Measurements from ENCODE around the gene DBF4. TPM values are rescaled to one million over a fixed set of nuclear protein-coding genes. Genes with fewer than 3 reads are reported as not detected.
A peak's percentile ranks its signal among the peaks of the same experiment; 100 is the strongest.

Gene DBF4
- total RNA-seq, 1 experiment from 2014 or later = 37.5 TPM

DNA sequence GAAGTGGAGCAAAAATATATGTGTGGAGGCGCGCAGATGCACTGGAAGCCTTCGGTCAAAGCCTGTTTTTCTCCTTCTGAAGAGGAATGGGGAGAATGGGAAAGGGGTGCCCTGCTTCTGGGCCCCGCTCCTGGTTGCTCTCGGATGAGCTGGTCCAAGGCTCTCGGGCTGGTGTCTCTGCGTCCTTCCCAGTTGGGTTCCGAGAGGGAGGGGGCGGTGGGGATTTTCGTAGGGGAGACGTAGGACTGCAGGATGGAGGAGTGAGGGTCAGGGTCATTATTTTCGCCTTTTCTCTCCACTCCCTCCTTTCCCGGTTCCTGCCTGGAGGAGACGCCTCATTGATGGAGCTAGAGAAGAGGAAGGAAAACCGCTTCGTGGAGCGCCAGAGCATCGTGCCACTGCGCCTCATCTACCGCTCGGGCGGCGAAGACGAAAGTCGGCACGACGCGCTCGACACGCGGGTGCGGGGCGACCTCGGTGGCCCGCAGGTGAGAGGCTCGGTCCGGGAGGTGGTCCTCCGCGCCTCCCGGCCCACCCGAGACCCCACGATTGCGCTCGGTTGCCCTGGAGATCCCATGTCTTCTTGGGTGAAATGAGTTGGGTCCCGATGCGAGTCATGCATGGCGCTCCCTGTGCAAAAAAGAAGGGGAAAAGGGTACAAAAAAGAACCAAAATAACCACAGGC is 58.5 kb downstream of the DBF4 start:
- ChIA-PET CTCF (interaction anchor here (0.5 kb wide), 1 partner anchor 235 kb away, joined by 3 read pairs; no protein-coding TSS in a partner anchor), POLR2A (ENCODE audit: unreplicated experiment) (no interaction called here)
- TF ChIP-seq EZH2phosphoT487 (IDR thresholded peaks at IDR 0.05; ENCODE audit: borderline replicate concordance, low read length) = no peak
- TF ChIP-seq EZH2 (IDR thresholded peaks at IDR 0.05; ENCODE audit: low read length, unreplicated experiment) = no peak
- TF ChIP-seq, protein P1, sequence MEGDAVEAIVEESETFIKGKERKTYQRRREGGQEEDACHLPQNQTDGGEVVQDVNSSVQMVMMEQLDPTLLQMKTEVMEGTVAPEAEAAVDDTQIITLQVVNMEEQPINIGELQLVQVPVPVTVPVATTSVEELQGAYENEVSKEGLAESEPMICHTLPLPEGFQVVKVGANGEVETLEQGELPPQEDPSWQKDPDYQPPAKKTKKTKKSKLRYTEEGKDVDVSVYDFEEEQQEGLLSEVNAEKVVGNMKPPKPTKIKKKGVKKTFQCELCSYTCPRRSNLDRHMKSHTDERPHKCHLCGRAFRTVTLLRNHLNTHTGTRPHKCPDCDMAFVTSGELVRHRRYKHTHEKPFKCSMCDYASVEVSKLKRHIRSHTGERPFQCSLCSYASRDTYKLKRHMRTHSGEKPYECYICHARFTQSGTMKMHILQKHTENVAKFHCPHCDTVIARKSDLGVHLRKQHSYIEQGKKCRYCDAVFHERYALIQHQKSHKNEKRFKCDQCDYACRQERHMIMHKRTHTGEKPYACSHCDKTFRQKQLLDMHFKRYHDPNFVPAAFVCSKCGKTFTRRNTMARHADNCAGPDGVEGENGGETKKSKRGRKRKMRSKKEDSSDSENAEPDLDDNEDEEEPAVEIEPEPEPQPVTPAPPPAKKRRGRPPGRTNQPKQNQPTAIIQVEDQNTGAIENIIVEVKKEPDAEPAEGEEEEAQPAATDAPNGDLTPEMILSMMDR (conservative IDR thresholded peaks at IDR 0.05; ENCODE audit: low read depth, low read length) = no peak
- no peaks in the 10 kb centered on the region for H4K20me1 ChIP-seq (ENCODE audit: low read length)
- ATAC-seq (0 out of 2 replicates have a peak, but pooled peaks have one; percentile 3), DNase-seq (no peak)
- H3K9me3 ChIP-seq (ENCODE audit: low read length) = no peaks in the 10 kb centered on the region
- H3K4me2 ChIP-seq (ENCODE audit: low read length) = peak overlapping the region; percentile 98
- no peaks in the 10 kb centered on the region for H3K36me3 ChIP-seq (ENCODE audit: low read depth, low read length)
- no peaks in the 10 kb centered on the region for H3F3A ChIP-seq (ENCODE audit: low read length, unreplicated experiment)
- H3K4me3 ChIP-seq (ENCODE audit: low read length) = peak overlapping the region; percentile 86
- H3K79me2 ChIP-seq (ENCODE audit: low read length) = no peaks in the 10 kb centered on the region
- BruUV-seq (replicated peaks) = no TSS peak
- intact Hi-C loops (cut with micrococcal nuclease) = no loop called here
- peak overlapping the region; percentile 92 for H2AFZ ChIP-seq (ENCODE audit: low read length)
- H3K9me2 ChIP-seq (replicated peaks; ENCODE audit: low read length) = no peaks in the 10 kb centered on the region
- peak overlapping the region; percentile 39 for H3K9ac ChIP-seq (ENCODE audit: low read length)
- H3K4me1 ChIP-seq (ENCODE audit: insufficient read depth, low read length) = 0 out of 2 replicates have a peak, but pooled peaks cover 3% of the 10 kb centered on the region
- H3K27me3 ChIP-seq (ENCODE audit: low read length) = no peaks in the 10 kb centered on the region
- no peak overlapping the region for H3K27ac ChIP-seq (ENCODE audit: low read length)

DNA sequence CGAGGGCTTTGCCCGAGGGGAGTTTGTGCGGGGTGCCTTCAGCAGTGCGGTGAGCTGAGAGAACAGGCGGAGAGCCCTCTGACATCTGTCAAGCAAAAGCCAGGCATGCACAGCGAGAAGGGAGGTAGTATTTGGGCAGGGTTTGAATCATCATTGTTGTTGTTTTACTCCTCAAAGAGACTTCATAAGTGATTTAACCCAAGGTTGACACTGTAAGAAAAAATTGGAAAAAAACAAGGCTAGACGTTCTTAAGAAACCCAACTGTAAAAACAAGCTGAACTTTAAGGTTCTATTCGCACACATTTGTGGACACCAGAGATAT is 59.1 kb downstream of the DBF4 start:
- BruUV-seq (replicated peaks) = no TSS peak
- ATAC-seq = no peak
- H3K36me3 ChIP-seq (ENCODE audit: low read depth, low read length) = no peaks in the 10 kb centered on the region

GRCh38 chr7:87941138-87941537 is 64.8 kb downstream of the DBF4 start:
- intact Hi-C loops (cut with micrococcal nuclease) = no loop called here
- POLR2A ChIA-PET (ENCODE audit: unreplicated experiment) = no interaction called here

More for the DNA sequence above, 59.1 kb downstream of the DBF4 start:
- H4K20me1 ChIP-seq (ENCODE audit: low read length) = no peaks in the 10 kb centered on the region
- H3K9me2 ChIP-seq (replicated peaks; ENCODE audit: low read length) = no peaks in the 10 kb centered on the region
- 0 out of 2 replicates have a peak, but pooled peaks cover 3% of the 10 kb centered on the region for H3K4me1 ChIP-seq (ENCODE audit: insufficient read depth, low read length)
- no peaks in the 10 kb centered on the region for H3F3A ChIP-seq (ENCODE audit: low read length, unreplicated experiment)
- H3K9me3 ChIP-seq (ENCODE audit: low read length) = no peaks in the 10 kb centered on the region
- POLR2A ChIA-PET (ENCODE audit: unreplicated experiment) = no interaction called here
- H3K4me3 ChIP-seq (ENCODE audit: low read length) = peak overlapping the region; percentile 86; the same call in 1 of the 2 replicates
- CTCF ChIA-PET = no interaction called here
- no peaks in the 10 kb centered on the region for H3K27me3 ChIP-seq (ENCODE audit: low read length)
- TF ChIP-seq EZH2 (IDR thresholded peaks at IDR 0.05; ENCODE audit: low read length, unreplicated experiment) (no peak), EZH2phosphoT487 (IDR thresholded peaks at IDR 0.05; ENCODE audit: borderline replicate concordance, low read length) (no peak)
- TF ChIP-seq, protein P1 (conservative IDR thresholded peaks at IDR 0.05; ENCODE audit: low read depth, low read length) = no peak
- intact Hi-C loops (cut with micrococcal nuclease) = no loop called here
- H3K9ac ChIP-seq (ENCODE audit: low read length) = no peak overlapping the region
- no peaks in the 10 kb centered on the region for H3K79me2 ChIP-seq (ENCODE audit: low read length)
- H2AFZ ChIP-seq (ENCODE audit: low read length) = no peak overlapping the region
- peak overlapping the region; percentile 98 for H3K4me2 ChIP-seq (ENCODE audit: low read length)
- DNase-seq = no peak
- H3K27ac ChIP-seq (ENCODE audit: low read length) = no peak overlapping the region

More at GRCh38 chr7:87941138-87941537, 64.8 kb downstream of the DBF4 start:
- Histone ChIP-seq H3K9me3 (ENCODE audit: low read length) (no peaks in the 10 kb centered on the region), H2AFZ (ENCODE audit: low read length) (no peak overlapping the region), H4K20me1 (ENCODE audit: low read length) (no peaks in the 10 kb centered on the region), H3K27ac (ENCODE audit: low read length) (no peak overlapping the region), H3F3A (ENCODE audit: low read length, unreplicated experiment) (no peaks in the 10 kb centered on the region), H3K9me2 (replicated peaks; ENCODE audit: low read length) (no peaks in the 10 kb centered on the region), H3K4me3 (ENCODE audit: low read length) (no peak overlapping the region), H3K27me3 (ENCODE audit: low read length) (no peaks in the 10 kb centered on the region), H3K4me2 (ENCODE audit: low read length) (no peak overlapping the region), H3K9ac (ENCODE audit: low read length) (no peak overlapping the region), H3K79me2 (ENCODE audit: low read length) (no peaks in the 10 kb centered on the region), H3K4me1 (ENCODE audit: insufficient read depth, low read length) (no peaks in the 10 kb centered on the region), H3K36me3 (ENCODE audit: low read depth, low read length) (no peaks in the 10 kb centered on the region)
- no peak for TF ChIP-seq EZH2 (IDR thresholded peaks at IDR 0.05; ENCODE audit: low read length, unreplicated experiment)
- no peak for TF ChIP-seq EZH2phosphoT487 (IDR thresholded peaks at IDR 0.05; ENCODE audit: borderline replicate concordance, low read length)
- DNase-seq = peak; percentile 18
- BruUV-seq (replicated peaks) = no TSS peak
- CTCF ChIA-PET = no interaction called here
- no peak for ATAC-seq

Data from PC-3 (cell line).